Right lung (tissue), 5 donors: ENCODE measurements around the gene HOXC13. TPM values are rescaled to one million over a fixed set of nuclear protein-coding genes. Genes with fewer than 3 reads are reported as not detected.

Experiments used
- DNase-seq, 2 donors: peaks; one replicate each; pipeline ENCODE4 v3.0.0-alpha.2; 2013
- polyA plus RNA-seq, 5 donors: library from polyadenylated mRNA; unstranded; fragments of 120-200 nt; gene quantifications; one replicate each; pipeline versions ENCODE4 v1.2.1 to v1.2.3, GENCODE V29; 2013; ENCODE audit warnings: inconsistent platforms in 1 of 5, low replicate concordance in 1 of 5; ENCODE audit not compliant: insufficient read length in 5 of 5, insufficient read depth in 1 of 5

HOXC13 gene
- polyA plus RNA-seq, 5 donors = not detected

- no peak for DNase-seq
These were observed 55.8 kb downstream of the HOXC13 start for GRCh38 chr12:53994264-53995001.

- DNase-seq = no peak
These were observed 56.4 kb downstream of the HOXC13 start for GRCh38 chr12:53995002-53995377.

- DNase-seq = no peak
These were observed 57.0 kb downstream of the HOXC13 start for GRCh38 chr12:53995378-53996239.

Other genes starting within 250 kb of the HOXC13 start
- gene CALCOCO1, start 211.4 kb upstream of the HOXC13 start, polyA plus RNA-seq = 100 to 1,000 TPM in 4 of 5 donors, 10 to 100 TPM in 1; 98.9 to 176 (median 141) TPM
- gene CISTR, start 186.9 kb upstream of the HOXC13 start, polyA plus RNA-seq = not detected
- gene HOXC12, start 16.1 kb downstream of the HOXC13 start, polyA plus RNA-seq = not detected
- under 1 TPM in 1 of 5 donors, not detected in 4; 0.40 TPM for gene HOXC11, start 34.3 kb downstream of the HOXC13 start, polyA plus RNA-seq
- under 1 TPM in 1 of 5 donors, not detected in 4; 0.13 TPM for gene HOTAIR, start 36.1 kb downstream of the HOXC13 start, polyA plus RNA-seq
- gene HOXC10, start 46.3 kb downstream of the HOXC13 start, polyA plus RNA-seq = 1 to 10 TPM in 2 of 5 donors, not detected in 3; 1.2 to 2.6 TPM
- 1 to 10 TPM in 2 of 5 donors, under 1 TPM in 3; 0.20 to 2.1 (median 0.34) TPM for gene HOXC9, start 61.3 kb downstream of the HOXC13 start, polyA plus RNA-seq
- gene HOXC8, start 70.2 kb downstream of the HOXC13 start, polyA plus RNA-seq = under 1 TPM; 0.09 to 0.70 (median 0.12) TPM
- gene HOXC6, start 89.6 kb downstream of the HOXC13 start, polyA plus RNA-seq = 1 to 10 TPM; 1.2 to 5.7 (median 2.4) TPM
- gene HOXC5, start 94.2 kb downstream of the HOXC13 start, polyA plus RNA-seq = under 1 TPM in 4 of 5 donors, not detected in 1; 0.16 to 0.40 (median 0.22) TPM
- gene HOXC4, start 115.0 kb downstream of the HOXC13 start, polyA plus RNA-seq = 1 to 10 TPM; 3.1 to 5.6 (median 3.4) TPM